ENCODE results near the gene ITGA3.

The ITGA3 gene

GRCh38 chr17:50029185-50029584 lies 26.7 kb upstream of the ITGA3 start:
- no peak overlapping the region for H2AFZ ChIP-seq (ENCODE audit: low read depth, low read length)
- peak overlapping the region in 1 of 2 experiments; percentile 18 for H3K14ac ChIP-seq (ENCODE audit: low read length in 2 of 2)
- no peaks in the 10 kb centered on the region for H3K9me3 ChIP-seq (ENCODE audit: control insufficient read depth, low read length)
- H3K4me2 ChIP-seq (ENCODE audit: low read length, poor library complexity, severe bottlenecking), result no peak overlapping the region
- H3K23ac ChIP-seq (ENCODE audit: low read length in 2 of 2), result no peak overlapping the region
- 95% methylated on average over 7 of the region's 7 CpGs for WGBS
- peak overlapping the region; percentile 97 for H3K27ac ChIP-seq (ENCODE audit: low read length, poor library complexity, severe bottlenecking)
- H3K79me1 ChIP-seq (replicated peaks; ENCODE audit: low read length, poor library complexity, severe bottlenecking), result peaks cover 10% of the 10 kb centered on the region
- H3K4me1 ChIP-seq (ENCODE audit: control insufficient read depth, insufficient read depth, low read depth, low read length), result peaks cover 35% of the 10 kb centered on the region
- peak overlapping the region; percentile 78 for H4K8ac ChIP-seq (ENCODE audit: low read length)
- H4K91ac ChIP-seq (ENCODE audit: low read length), result peak overlapping the region; percentile 83
- peak overlapping the region; percentile 87 for H2BK5ac ChIP-seq (ENCODE audit: low read depth, low read length, poor library complexity, severe bottlenecking)
- no peaks in the 10 kb centered on the region for H3K36me3 ChIP-seq (ENCODE audit: control insufficient read depth in 1 of 2, insufficient read depth in 2 of 2, low read depth in 1 of 2, low read length in 2 of 2)
- peak overlapping the region; percentile 65 to 100 for H2BK12ac ChIP-seq (ENCODE audit: low read length in 2 of 2)
- no peak overlapping the region for H3K9ac ChIP-seq (ENCODE audit: low read length)
- peak overlapping the region; percentile 79 to 89 for H3K4ac ChIP-seq (ENCODE audit: low read depth in 1 of 2, low read length in 2 of 2)
- no peak for DNase-seq
- H3K18ac ChIP-seq (ENCODE audit: low read depth in 1 of 2, low read length in 2 of 2), result peak overlapping the region; percentile 34 to 84
- H2BK15ac ChIP-seq (ENCODE audit: low read depth, poor library complexity, severe bottlenecking), result peak overlapping the region; percentile 56
- H3K27me3 ChIP-seq (ENCODE audit: control insufficient read depth in 1 of 2, insufficient read depth in 1 of 2, low read length in 2 of 2), result no peaks in the 10 kb centered on the region
- peak overlapping the region; percentile 98 for H2AK5ac ChIP-seq (ENCODE audit: low read length, severe bottlenecking)
- H3K4me3 ChIP-seq (ENCODE audit: insufficient read depth in 1 of 2, low read depth in 1 of 2, low read length in 2 of 2), result no peak overlapping the region
- peak overlapping the region; percentile 65 for H2BK120ac ChIP-seq (ENCODE audit: low read depth, low read length)

- Histone ChIP-seq H3K27me3 (ENCODE audit: control insufficient read depth in 1 of 2, insufficient read depth in 1 of 2, low read length in 2 of 2) (no peaks in the 10 kb centered on the region), H2AFZ (ENCODE audit: low read depth, low read length) (no peak overlapping the region), H2BK120ac (ENCODE audit: low read depth, low read length) (no peak overlapping the region), H3K9me3 (ENCODE audit: control insufficient read depth, low read length) (no peaks in the 10 kb centered on the region), H3K14ac (ENCODE audit: low read length in 2 of 2) (no peak overlapping the region), H2BK5ac (ENCODE audit: low read depth, low read length, poor library complexity, severe bottlenecking) (no peak overlapping the region), H3K4me2 (ENCODE audit: low read length, poor library complexity, severe bottlenecking) (no peak overlapping the region), H2AK5ac (ENCODE audit: low read length, severe bottlenecking) (no peak overlapping the region), H3K4me3 (ENCODE audit: insufficient read depth in 1 of 2, low read depth in 1 of 2, low read length in 2 of 2) (no peak overlapping the region), H3K4ac (ENCODE audit: low read depth in 1 of 2, low read length in 2 of 2) (no peak overlapping the region), H3K36me3 (ENCODE audit: control insufficient read depth in 1 of 2, insufficient read depth in 2 of 2, low read depth in 1 of 2, low read length in 2 of 2) (no peaks in the 10 kb centered on the region), H3K23ac (ENCODE audit: low read length in 2 of 2) (no peak overlapping the region), H3K27ac (ENCODE audit: low read length, poor library complexity, severe bottlenecking) (no peak overlapping the region), H4K91ac (ENCODE audit: low read length) (no peak overlapping the region), H3K18ac (ENCODE audit: low read depth in 1 of 2, low read length in 2 of 2) (no peak overlapping the region), H3K4me1 (ENCODE audit: control insufficient read depth, insufficient read depth, low read depth, low read length) (peaks cover 53% of the 10 kb centered on the region), H4K8ac (ENCODE audit: low read length) (no peak overlapping the region), H3K79me1 (replicated peaks; ENCODE audit: low read length, poor library complexity, severe bottlenecking) (peaks cover 6% of the 10 kb centered on the region), H3K9ac (ENCODE audit: low read length) (no peak overlapping the region), H2BK15ac (ENCODE audit: low read depth, poor library complexity, severe bottlenecking) (no peak overlapping the region), H2BK12ac (ENCODE audit: low read length in 2 of 2) (no peak overlapping the region)
- peak; percentile 70 for DNase-seq
- 61% methylated on average over 6 of the region's 6 CpGs for WGBS
Observed at GRCh38 chr17:50033316-50033715, 22.6 kb upstream of the ITGA3 start.

- no peak overlapping the region for H2BK5ac ChIP-seq (ENCODE audit: low read depth, low read length, poor library complexity, severe bottlenecking)
- no peak overlapping the region for H3K23ac ChIP-seq (ENCODE audit: low read length in 2 of 2)
- no peak overlapping the region for H2AFZ ChIP-seq (ENCODE audit: low read depth, low read length)
- H3K79me1 ChIP-seq (replicated peaks; ENCODE audit: low read length, poor library complexity, severe bottlenecking), result no peaks in the 10 kb centered on the region
- peak overlapping the region; percentile 75 for H2BK15ac ChIP-seq (ENCODE audit: low read depth, poor library complexity, severe bottlenecking)
- H3K9ac ChIP-seq (ENCODE audit: low read length), result no peak overlapping the region
- peak overlapping the region; percentile 49 to 50 for H3K18ac ChIP-seq (ENCODE audit: low read depth in 1 of 2, low read length in 2 of 2)
- WGBS, result 85% methylated on average over 15 of the region's 16 CpGs
- peak overlapping the region; percentile 24 to 73 for H3K4ac ChIP-seq (ENCODE audit: low read depth in 1 of 2, low read length in 2 of 2)
- H3K4me2 ChIP-seq (ENCODE audit: low read length, poor library complexity, severe bottlenecking), result no peak overlapping the region
- H2AK5ac ChIP-seq (ENCODE audit: low read length, severe bottlenecking), result peak overlapping the region; percentile 30
- H3K4me3 ChIP-seq (ENCODE audit: insufficient read depth in 1 of 2, low read depth in 1 of 2, low read length in 2 of 2), result no peak overlapping the region
- H4K8ac ChIP-seq (ENCODE audit: low read length), result peak overlapping the region; percentile 22
- no peaks in the 10 kb centered on the region for H3K27me3 ChIP-seq (ENCODE audit: control insufficient read depth in 1 of 2, insufficient read depth in 1 of 2, low read length in 2 of 2)
- peak overlapping the region; percentile 66 for H2BK120ac ChIP-seq (ENCODE audit: low read depth, low read length)
- peaks cover 44% of the 10 kb centered on the region for H3K4me1 ChIP-seq (ENCODE audit: control insufficient read depth, insufficient read depth, low read depth, low read length)
- no peak overlapping the region for H3K27ac ChIP-seq (ENCODE audit: low read length, poor library complexity, severe bottlenecking)
- no peak for DNase-seq
- peak overlapping the region; percentile 86 for H4K91ac ChIP-seq (ENCODE audit: low read length)
- H3K36me3 ChIP-seq (ENCODE audit: control insufficient read depth in 1 of 2, insufficient read depth in 2 of 2, low read depth in 1 of 2, low read length in 2 of 2), result no peaks in the 10 kb centered on the region
- peak overlapping the region in 1 of 2 experiments; percentile 23 for H3K14ac ChIP-seq (ENCODE audit: low read length in 2 of 2)
- peak overlapping the region; percentile 46 to 88 for H2BK12ac ChIP-seq (ENCODE audit: low read length in 2 of 2)
- no peaks in the 10 kb centered on the region for H3K9me3 ChIP-seq (ENCODE audit: control insufficient read depth, low read length)
Observed at GRCh38 chr17:50034498-50035364, 21.2 kb upstream of the ITGA3 start.

- Histone ChIP-seq H3K9me3 (ENCODE audit: control insufficient read depth, low read length) (no peaks in the 10 kb centered on the region), H2AFZ (ENCODE audit: low read depth, low read length) (peak overlapping the region; percentile 24), H2BK5ac (ENCODE audit: low read depth, low read length, poor library complexity, severe bottlenecking) (no peak overlapping the region), H3K27me3 (ENCODE audit: control insufficient read depth in 1 of 2, insufficient read depth in 1 of 2, low read length in 2 of 2) (no peaks in the 10 kb centered on the region), H3K9ac (ENCODE audit: low read length) (no peak overlapping the region), H2BK12ac (ENCODE audit: low read length in 2 of 2) (peak overlapping the region in 1 of 2 experiments; percentile 92), H2AK5ac (ENCODE audit: low read length, severe bottlenecking) (peak overlapping the region; percentile 82), H3K36me3 (ENCODE audit: control insufficient read depth in 1 of 2, insufficient read depth in 2 of 2, low read depth in 1 of 2, low read length in 2 of 2) (no peaks in the 10 kb centered on the region), H3K23ac (ENCODE audit: low read length in 2 of 2) (no peak overlapping the region), H2BK120ac (ENCODE audit: low read depth, low read length) (no peak overlapping the region), H3K4me3 (ENCODE audit: insufficient read depth in 1 of 2, low read depth in 1 of 2, low read length in 2 of 2) (no peak overlapping the region), H3K79me1 (replicated peaks; ENCODE audit: low read length, poor library complexity, severe bottlenecking) (no peaks in the 10 kb centered on the region), H3K4me2 (ENCODE audit: low read length, poor library complexity, severe bottlenecking) (no peak overlapping the region), H2BK15ac (ENCODE audit: low read depth, poor library complexity, severe bottlenecking) (no peak overlapping the region), H3K18ac (ENCODE audit: low read depth in 1 of 2, low read length in 2 of 2) (peak overlapping the region; percentile 54 to 63), H4K91ac (ENCODE audit: low read length) (peak overlapping the region; percentile 3), H3K4me1 (ENCODE audit: control insufficient read depth, insufficient read depth, low read depth, low read length) (peaks cover 40% of the 10 kb centered on the region), H4K8ac (ENCODE audit: low read length) (peak overlapping the region; percentile 70), H3K27ac (ENCODE audit: low read length, poor library complexity, severe bottlenecking) (no peak overlapping the region), H3K4ac (ENCODE audit: low read depth in 1 of 2, low read length in 2 of 2) (peak overlapping the region in 1 of 2 experiments; percentile 74), H3K14ac (ENCODE audit: low read length in 2 of 2) (peak overlapping the region in 1 of 2 experiments; percentile 30)
- WGBS, result 66% methylated on average over 5 of the region's 5 CpGs
- no peak for DNase-seq
Observed at GRCh38 chr17:50035421-50035879, 20.5 kb upstream of the ITGA3 start.

Data from mesenchymal stem cell (in vitro differentiated cells and primary cell).